ENCODE results near the gene LYRM2. TPM values are rescaled to one million over a fixed set of nuclear protein-coding genes. Genes with fewer than 3 reads are reported as not detected.

Gene LYRM2
- total RNA-seq, 2 experiments from 2014 or later = 29.2 to 29.5 TPM

Other genes starting within 250 kb of the LYRM2 start
- 1 to 10 TPM; 2.5 to 3.7 TPM for gene RRAGD, start 226.5 kb downstream of the LYRM2 start, total RNA-seq
- gene ANKRD6, start 205.6 kb downstream of the LYRM2 start, total RNA-seq = 1 to 10 TPM; 9.1 TPM
- gene MDN1, start 181.0 kb upstream of the LYRM2 start, total RNA-seq = 10 to 100 TPM; 58.2 to 64.7 TPM
- 10 to 100 TPM; 42.5 to 47.3 TPM for gene CASP8AP2, start 191.1 kb upstream of the LYRM2 start, total RNA-seq

Data from activated CD8-positive, alpha-beta T cell treated with anti-CD3 and anti-CD28 coated beads, Interleukin-2, amount 10 ng/mL, durations not matched to agents 7 days and 5 days (primary cell).